HG03196 (cell line): Measurements from ENCODE around the gene HLF.

Source experiments
- ATAC-seq: cut with Tn5 transposase; IDR thresholded peaks from one replicate; pipeline ENCODE4 v1.9.1; 2021; ENCODE audit not compliant: unreplicated experiment

The HLF gene

DNA sequence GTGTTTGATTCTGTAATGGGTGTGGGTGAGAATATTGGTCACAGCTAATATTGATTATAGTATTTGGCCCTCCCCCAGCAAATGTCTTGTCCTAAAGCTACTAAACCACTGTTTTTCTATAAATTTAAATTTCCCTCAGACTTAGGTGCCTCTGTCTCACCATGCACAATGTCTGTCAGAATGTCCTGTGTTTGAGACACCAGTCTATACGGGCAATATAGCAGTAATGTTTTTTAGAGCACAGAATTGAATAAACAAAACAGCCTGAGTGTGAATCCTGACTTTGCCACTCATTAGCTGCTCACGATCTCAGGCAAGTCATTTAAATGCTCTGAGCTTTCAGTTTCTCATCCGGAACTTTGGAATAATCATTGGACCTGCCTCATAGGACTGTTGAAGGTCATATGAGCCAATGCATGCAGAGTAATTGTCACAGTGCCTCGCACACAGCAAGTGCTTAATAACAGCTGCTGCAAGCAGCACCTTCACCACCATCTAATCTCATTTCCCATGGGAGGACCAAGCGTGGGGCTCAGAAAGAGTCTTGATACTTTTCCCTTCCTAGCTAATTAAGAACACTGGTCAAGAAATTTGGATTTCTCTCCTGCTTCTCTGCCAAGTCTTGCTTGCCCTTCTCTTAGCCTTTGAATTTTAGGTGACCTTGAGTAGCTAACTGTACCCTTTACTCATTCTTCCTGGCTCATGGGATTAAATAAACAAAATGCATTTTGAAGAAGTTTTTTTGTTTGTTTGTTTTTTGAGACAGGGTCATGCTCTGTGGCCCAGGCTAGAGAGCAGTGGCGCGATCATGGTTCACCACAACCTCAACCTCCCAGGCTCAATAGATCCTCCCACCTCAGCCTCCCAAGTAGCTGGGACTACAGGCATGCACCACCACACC, 9.8 kb downstream of the HLF start:
- ATAC-seq: no peak

DNA sequence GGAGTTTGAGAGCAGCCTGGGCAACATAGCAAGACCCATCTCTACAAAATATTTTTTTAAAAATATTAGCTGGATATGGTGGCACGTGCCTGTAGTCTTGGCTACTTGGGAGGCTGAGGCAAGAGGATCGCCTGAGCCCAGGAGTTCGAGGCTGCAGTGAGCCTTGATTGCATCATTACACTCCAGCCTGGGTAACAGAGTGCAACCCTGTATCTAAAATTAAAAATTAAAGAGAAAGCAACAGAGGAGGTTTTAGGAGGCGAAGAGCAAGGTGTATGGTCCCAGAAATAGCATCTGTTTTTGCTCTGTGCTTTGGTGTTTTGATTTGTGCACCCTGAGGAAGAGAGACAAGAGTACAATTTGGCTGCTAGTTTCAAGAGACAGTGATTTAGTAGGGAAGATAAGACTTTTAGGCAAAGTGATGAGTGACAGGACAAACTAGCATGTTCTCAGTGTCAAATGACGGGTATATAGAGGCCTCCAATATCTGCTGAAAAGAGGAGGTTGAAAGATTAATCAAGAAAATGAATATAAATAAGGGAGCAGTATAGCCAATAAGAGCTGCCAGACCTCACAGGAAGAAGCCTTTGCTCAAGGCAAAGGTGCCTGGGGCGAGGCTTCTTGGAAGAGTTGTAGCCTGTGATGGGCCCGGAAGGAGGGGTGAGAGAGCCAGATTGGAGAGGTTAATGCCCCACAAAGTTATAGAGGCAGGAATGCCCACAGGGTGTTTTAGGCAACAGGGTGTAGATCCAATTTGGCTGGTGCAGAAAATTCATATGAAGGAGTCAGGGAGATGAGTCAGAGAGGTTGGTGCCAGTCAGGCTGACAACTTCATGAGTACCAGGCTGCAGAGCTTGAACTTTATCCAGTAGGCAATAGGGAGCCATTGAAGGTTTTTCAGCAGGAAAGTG, 11.4 kb downstream of the HLF start:
- no peak for ATAC-seq

DNA sequence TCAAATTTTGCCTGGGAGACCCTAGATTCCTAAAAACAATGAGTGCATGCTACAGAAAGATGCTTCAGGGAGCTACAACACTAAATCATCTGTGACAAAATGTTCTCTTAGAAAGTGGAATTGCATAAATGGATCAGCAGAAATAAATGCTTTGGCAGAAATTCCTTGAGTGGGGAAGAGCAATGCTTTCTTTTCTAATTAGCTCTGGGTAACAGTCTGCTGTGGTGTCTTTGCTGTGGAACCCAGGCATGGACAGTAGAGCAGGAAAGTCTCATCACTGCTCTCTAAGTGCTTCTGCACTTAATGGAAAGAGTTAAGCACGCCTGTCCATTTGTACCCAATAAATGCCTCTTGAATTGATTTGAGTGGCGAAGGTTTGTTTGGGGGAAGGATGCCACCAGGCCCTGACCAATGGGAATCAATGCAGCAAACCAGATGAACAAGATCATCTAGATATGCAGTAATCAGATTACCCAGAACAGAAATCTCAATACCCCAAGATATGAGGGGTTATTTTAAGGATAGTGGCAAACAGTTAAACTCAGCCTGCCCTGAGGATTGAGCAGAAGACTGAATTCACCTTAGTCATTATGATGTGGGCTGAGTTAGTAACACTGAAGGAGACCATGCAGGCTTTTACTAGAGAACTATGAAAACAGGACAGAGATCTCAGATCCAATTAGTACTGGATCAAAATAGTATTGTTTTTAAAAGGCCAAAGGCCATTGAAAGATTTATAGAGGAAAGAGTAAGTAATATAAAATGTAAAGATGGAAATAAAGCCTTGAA, 13.6 kb downstream of the HLF start:
- ATAC-seq: no peak

DNA sequence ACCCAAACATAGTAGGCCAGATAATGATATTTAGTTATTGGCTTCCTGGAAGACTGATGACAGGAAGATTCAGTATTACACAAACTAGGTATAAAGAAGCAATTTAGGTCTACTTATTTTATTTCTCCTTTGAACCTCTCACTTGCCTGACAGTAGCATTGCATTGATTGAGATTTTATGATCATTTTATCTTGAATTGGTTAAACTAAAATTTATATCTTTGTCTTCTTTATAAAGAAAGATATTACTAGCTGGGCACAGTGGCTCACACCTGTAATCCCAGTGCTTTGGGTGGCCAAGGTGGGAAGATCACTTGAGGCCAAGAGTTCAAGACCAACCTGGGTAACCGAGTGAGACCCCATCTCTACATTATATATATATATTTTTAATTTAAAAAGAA, 14.4 kb downstream of the HLF start:
- no peak for ATAC-seq

DNA sequence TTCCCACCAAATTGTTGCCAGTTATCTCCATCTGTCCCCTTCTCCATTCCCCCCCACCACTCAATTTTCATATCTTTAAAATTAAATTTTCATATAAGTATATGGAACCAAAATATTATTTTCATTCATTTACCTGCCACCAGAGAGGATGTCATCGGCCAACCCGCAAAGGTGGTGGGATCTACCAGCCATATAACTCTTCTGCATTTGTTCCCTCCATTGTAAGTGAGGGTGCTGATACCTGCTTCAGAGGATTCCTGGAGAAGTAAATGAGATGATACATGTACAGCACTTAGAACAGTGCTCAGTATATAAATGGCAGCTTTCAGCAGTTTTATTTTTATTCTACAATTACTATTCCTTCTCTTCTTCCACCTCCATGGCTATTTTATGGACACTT, 15.0 kb downstream of the HLF start:
- no peak for ATAC-seq

DNA sequence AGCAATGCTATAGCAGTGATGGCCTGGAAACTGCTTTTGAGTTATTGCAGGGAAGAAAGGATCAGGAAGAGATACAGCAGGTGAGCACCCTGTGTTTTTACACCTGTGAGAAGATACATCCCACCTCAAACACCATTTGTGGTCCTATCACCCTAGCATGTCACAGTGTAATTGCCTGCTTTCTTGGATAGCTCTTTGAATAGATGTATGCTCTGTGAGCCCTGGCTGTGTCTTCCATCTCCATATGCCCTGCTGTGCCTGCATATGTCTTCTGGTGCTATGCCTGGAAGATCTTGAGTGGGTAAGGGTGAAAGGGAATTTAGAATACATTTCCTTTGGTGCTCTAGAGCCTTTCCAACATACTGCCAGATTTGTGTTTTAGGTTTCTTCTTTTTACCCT, 15.5 kb downstream of the HLF start:
- no peak for ATAC-seq

DNA sequence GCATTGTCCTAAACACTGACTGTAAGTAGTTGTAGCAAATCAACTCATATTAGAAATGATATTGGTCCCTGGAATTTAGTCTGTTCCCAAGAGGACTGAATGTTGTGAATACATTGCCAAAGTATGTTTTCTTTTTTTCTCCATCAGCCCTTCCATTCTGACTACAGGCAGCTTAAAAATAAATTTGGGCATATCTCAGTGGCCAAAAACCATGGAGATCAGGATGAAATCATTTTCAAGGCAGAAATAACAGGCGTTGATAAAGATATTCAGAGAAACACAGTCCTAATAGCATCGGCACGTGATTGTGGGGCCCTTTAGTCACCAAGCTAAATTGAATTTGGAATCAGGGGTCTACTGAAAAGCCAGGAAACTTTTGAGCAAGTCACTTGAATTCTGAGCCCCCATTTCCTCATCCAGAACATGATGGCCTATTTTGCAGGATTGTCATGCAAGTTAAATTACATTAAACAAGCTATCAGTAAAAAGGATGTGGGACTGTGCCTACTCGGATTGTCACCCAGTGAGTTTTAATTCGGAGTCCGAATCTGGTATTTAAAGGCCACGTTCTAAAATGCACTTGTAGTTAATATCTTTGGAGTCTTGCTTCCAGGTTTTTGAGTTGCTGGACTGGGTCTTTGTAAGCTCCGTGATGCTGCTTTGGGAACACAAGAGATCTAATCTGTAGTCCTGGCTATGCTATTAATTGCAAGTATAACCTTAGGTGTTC, 17.1 kb downstream of the HLF start:
- no peak for ATAC-seq

DNA sequence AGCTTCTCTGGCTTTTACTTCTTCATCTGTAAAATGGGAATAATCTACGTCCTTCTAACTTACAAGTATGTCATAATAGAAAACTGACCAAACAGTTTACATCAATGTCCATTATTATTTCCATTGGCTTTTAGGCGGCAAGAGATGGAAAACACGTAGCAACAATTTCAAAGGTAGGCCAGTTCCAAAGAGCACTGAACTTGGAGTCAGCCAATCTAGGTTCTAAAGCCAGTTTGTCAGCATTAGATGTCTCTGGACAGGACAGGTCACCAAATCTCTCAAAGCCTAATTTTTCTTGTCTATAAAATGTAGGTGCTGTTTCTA, 17.6 kb downstream of the HLF start:
- no peak for ATAC-seq

DNA sequence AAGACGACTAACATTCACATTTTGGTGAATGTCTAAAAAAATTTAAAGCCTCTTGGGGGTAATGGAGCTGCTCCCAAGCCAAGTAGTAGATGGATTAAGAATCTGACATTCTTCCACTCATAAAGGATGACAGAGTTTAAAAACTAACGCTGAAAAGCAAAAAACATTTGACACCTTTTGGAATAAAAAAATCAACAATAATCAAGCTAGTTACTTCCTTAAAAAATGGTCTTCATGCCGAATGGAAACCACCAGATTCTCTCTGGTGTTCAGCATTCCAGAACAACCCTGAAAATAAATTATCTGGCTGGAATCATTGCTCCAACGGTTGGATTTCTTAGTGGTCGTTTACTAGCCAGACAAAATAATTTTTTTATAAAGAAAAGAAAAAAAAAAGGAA, 18.0 kb downstream of the HLF start:
- no peak for ATAC-seq

DNA sequence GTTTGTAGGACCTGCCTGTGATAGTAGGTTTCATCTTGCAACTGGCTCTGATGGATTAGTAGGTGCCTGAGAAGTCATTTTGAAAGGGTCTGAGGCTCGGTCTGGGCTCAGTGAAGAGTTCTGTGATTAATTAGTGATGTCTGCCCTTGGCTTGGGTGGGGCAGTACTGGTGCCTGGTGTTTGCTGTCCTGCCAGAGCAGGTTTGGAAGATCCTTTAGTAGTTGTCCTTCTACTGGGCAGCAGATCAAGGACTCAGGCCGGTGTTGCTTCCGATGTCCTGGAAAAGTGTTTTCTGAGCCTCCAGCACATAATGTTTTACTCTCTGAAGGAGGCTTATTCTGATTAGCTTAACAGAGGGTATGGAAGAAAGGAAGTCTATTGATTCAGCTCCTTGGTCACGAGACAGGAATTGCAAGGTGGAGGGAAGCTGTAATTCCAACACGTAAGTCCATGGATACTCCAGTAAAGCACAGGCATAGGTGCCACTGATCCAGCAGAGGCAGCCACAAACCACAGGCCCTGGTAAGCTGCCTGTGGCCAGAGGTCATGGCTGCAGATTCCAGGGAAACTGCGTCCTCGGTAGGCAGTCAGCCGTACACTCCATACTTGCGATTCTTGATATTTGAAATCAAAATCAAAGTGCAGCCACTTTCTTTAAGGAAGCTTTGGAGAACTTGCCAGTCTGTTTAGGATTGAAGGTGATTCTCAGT, 18.7 kb downstream of the HLF start:
- no peak for ATAC-seq

DNA sequence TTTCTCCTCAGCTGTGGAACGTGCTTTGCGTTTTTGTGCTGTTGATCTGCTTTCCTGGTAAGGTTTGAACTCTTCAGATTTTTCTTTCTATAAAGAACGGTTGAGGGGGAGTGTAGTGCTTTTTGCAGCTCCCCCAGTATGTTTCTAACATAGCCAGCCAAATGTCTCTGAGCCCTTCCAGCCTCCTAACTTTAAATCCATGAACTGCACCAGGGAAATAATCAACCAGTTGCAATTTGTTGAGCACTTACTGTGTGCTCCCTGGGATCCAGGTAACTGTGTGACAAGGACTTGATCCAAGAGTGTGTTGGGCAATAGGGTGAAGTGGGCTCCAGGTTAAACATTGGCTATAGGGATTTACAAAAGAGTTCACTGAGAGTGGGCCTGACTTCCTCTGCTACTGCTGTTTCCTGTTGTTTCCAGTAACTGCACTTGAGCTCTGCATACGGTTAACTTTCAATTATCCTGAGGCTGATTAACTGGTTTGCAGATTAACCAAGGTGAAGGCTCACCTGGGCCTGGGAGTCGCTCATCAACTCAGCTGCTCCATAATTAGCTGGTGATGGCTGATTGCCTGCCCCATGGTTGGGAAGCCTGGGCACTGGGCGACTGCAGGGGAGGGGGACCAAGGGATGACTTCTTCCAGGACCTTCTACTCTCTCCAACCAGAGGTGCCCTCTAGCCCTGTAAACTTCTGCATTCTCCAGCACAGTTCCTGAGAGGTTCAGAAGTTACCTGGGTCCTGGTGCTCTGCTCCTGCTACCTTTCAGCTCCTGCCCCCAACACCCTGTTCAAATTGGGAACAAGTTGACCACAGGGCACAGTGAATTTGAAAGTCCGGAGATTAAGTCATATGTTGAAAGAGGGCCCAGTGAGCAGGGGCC, 19.5 kb downstream of the HLF start:
- ATAC-seq: no peak

DNA sequence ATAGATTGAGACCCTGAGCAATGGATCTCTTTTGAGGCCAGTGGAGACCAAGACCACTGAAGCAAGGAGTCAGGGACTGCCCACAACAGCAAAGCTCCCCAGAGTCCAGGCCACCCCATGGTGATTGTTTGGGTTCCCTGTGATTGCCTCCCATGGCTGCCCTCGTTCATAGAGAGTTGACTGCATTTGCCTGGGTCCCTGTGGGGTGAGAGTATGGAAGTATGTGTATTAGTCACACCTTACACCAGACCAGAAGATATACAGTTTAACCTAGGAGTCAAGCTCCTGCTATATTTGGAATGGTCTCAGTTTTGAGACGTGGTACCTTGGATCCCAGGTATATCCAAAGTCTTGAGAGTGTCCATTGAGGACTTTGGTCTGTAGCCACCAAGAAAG, 20.2 kb downstream of the HLF start:
- ATAC-seq: no peak

DNA sequence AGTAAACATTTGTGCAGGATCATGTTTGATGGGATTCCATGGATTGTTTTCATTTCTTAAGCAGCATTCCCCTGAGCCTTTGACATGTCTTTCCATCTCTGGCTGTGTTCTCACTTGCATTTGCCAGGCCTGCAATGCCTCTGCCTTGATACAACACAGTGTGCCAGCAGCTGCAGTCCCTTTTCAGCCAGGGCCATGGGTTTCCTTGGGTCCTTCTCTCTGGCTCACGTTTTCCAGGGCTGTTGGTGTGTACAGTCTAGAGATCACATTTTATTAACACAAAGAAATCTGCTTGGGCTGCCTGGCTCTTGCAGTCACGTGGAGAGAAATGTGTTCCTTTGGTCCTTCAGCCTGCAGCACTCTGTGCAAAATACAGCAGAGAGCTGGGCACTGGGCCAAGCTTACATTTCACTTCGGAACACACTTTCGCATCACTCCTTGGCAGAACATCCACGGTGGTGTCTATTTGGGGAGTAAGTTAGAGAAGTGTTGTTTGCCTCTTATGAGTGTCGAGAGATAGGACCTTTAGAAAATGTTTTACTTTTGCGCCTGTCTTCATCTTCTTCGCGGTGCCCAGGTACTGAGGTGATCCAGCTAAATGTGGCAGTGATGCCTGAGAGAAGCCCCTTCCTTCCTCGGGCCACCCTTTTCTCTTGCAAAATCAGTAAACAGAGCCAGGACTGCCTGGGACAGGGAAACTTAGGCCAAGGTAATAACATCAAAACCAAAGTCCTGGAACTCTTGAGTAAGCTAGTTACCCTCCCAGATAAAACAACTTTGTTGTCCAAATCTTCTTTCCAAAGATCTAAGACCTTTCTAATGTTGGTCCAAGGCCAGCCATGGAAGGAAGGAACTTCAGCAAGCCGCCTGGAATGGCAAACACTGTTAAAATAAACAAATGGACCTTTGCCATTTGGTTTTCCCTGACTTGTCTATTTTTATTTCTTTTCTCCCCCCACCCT, 20.9 kb downstream of the HLF start:
- no peak for ATAC-seq

DNA sequence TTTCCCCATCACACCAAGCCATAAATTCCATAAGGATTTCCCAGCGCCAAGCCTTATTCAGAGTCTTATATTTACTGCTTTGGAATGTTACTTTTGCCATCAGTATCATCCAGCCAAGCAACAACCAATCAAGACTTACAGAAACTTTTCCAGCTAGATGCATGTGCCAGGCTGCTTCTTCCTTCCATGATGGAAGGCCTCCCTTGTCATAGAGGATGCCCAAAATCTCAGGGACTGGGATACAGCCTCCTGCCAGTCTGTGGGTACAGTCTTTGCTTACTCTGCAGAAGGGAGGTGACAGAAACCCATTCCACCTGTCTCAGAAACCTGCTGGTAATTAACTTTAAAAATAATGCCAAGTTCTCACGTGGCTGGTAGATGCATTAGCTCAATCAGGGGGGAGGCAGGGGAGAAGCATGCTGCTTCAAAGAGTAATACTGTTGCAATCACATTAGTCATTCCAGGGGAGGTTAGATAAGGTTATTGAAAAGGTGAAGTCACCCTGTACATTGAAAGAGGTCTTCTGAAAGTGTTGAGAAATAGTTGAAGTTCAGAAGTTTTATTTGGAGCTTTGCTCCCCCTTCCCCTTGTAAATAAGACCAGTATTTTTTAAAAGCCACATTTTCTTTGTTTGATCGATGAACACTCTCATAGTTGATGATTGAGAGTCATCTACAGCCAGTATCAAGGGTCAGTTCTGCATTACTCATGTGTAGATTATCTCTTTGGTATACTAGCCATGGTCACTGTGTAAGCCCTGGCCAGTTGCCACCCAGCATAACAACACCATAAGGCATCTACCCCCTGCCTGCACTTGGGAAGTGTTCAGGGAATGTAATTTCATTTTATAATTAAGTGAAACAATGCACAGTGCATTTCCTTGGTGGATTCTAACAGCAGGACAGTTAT, 22.2 kb downstream of the HLF start:
- no peak for ATAC-seq

DNA sequence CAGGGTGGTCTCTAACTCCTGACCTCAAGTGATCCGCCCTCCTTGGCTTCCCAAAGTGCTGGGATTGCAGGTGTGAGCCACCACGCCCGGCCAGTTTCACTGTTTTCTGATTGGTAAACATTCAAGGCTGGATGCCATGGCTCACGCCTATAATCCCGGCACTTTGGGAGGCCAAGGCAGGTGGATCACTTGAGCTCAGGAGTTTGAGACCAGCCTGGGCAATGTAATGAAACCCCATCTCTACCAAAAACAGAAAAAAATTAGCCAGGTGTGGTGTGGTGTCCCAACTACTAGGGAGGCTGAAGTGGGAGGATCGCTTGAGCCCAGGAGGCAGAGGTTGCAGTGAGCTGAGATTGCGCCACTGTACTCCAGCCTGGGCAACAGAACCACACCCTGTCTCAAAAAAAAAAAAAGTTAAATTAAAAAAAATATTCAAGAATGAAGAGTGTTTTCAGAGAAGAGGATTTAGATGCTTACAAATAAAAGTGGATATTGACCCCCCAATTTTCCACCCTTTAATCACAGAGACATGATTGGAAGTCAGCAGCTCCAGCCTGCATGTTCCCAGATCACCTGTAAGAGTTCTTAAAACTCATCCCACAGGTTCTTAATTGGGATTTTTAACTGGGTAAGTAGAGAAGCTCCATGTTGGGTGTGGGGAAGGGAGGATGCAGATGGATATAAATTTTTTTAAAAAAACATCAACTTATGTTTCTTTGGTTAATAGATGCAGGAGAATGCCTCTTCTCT, 23.8 kb downstream of the HLF start:
- ATAC-seq: no peak

DNA sequence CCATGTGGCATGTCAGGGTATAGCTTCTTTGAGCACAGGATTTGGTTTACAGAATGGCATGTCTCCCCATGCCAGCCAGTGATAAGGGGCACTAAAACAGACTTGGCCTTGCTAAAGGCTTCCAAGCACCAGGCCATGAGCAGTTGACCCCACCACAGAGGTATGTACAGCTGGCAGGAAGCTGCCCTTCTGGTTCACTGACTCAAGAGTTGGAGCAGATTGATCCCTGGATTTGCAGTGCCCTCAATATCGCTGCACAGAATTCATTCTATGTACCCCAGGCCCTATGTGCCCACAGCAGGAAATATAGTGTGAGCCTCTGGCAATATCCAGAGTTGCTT, 24.3 kb downstream of the HLF start:
- no peak for ATAC-seq
